PC-3 (cell line): ENCODE measurements around the gene LCE1F.

Experiments used
- EZH2phosphoT487 ChIP-seq: fragments of 300-600 bp; sonication (generic); IDR thresholded peaks from 2 replicates; pipeline ENCODE4 v1.6.1; 2018; ENCODE audit warnings: mild to moderate bottlenecking, antibody characterized with exemption, low read length, borderline replicate concordance
- TF ChIP-seq, protein P1 (sequence below): fragments of 300-600 bp; sonication (generic); conservative IDR thresholded peaks from 2 replicates; pipeline ENCODE4 v1.5.1; 2017; ENCODE audit warnings: antibody characterized with exemption, low read depth, mild to moderate bottlenecking, low read length

DNA sequence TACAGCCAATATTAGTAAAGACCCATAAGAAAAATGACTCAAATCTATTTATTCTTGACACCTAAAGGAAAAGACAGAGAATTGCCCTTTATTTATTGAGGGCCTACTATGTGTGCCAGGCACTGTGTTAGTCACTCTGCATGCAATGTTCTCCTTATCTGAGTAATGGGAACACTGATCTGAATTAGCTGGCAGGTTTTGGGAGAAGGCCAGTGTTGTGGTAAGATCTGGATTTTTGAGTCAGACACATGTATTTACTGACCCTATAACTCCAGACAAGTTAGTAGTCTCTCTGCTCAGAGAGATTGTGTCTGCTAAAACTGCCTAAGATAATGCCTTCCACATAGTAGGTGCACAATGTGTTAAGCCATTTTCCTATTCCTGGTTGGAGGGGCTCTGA, 49.7 kb upstream of the LCE1F start:
- TF ChIP-seq, protein P1, sequence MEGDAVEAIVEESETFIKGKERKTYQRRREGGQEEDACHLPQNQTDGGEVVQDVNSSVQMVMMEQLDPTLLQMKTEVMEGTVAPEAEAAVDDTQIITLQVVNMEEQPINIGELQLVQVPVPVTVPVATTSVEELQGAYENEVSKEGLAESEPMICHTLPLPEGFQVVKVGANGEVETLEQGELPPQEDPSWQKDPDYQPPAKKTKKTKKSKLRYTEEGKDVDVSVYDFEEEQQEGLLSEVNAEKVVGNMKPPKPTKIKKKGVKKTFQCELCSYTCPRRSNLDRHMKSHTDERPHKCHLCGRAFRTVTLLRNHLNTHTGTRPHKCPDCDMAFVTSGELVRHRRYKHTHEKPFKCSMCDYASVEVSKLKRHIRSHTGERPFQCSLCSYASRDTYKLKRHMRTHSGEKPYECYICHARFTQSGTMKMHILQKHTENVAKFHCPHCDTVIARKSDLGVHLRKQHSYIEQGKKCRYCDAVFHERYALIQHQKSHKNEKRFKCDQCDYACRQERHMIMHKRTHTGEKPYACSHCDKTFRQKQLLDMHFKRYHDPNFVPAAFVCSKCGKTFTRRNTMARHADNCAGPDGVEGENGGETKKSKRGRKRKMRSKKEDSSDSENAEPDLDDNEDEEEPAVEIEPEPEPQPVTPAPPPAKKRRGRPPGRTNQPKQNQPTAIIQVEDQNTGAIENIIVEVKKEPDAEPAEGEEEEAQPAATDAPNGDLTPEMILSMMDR, result no peak
- no peak for TF ChIP-seq EZH2phosphoT487
